ENCODE results near the gene IQCH.
A peak's percentile ranks its signal among the peaks of the same experiment; 100 is the strongest.

DNA sequence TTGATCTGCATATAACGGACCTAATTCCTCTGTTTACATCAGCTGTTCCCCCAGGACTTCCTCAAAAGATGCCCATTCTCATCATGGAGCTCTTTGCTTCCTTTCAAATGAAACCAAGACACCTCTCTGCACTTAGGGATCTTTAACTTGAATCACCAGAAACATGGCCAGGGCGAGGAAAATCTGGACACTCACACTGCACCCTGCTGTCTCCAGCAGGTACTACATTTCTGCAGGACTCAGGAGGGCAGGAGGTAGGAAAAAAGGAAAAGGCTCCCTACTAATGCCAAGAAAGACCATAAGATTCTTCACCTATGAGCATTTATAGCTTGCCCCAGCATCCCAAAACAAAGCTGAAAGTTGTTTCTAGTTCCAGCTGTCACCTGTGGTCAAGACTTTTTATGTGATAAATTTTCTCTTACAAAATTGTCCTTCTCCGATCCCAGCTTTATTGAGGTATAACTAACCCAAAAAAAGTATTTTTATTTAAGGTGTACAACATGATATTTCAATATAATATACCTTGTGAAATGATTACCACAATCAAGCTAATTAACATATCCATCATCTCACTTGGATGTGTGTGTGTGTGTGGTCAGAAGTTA lies 179.0 kb downstream of the IQCH start:
- TF ChIP-seq, protein P1, sequence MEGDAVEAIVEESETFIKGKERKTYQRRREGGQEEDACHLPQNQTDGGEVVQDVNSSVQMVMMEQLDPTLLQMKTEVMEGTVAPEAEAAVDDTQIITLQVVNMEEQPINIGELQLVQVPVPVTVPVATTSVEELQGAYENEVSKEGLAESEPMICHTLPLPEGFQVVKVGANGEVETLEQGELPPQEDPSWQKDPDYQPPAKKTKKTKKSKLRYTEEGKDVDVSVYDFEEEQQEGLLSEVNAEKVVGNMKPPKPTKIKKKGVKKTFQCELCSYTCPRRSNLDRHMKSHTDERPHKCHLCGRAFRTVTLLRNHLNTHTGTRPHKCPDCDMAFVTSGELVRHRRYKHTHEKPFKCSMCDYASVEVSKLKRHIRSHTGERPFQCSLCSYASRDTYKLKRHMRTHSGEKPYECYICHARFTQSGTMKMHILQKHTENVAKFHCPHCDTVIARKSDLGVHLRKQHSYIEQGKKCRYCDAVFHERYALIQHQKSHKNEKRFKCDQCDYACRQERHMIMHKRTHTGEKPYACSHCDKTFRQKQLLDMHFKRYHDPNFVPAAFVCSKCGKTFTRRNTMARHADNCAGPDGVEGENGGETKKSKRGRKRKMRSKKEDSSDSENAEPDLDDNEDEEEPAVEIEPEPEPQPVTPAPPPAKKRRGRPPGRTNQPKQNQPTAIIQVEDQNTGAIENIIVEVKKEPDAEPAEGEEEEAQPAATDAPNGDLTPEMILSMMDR (IDR thresholded peaks at IDR 0.05): peak; percentile 55 to 74 (median 73)
- no peak for TF ChIP-seq POLR2A (IDR thresholded peaks at IDR 0.05)
- TF ChIP-seq EP300 (IDR thresholded peaks at IDR 0.05; ENCODE audit: low read depth): no peak
- TF ChIP-seq POLR2AphosphoS5 (IDR thresholded peaks at IDR 0.05): no peak

Data from transverse colon (tissue), 4 donors.